NOMO-1 (cell line): ENCODE measurements around the gene ATP5MC2.
"Not testable (repeated sequence)": the region's sequence is repeated elsewhere in the genome, so short reads cannot be mapped to it uniquely, and the experiment has no call there.

ENCODE experiments used
- DNase-seq, 2 experiments: peaks; one replicate each; lab custom pipeline; 2025; ENCODE audit not compliant: unreplicated experiment in 2 of 2; lab: John Stamatoyannopoulos, UW

ATP5MC2 gene

GRCh38 chr12:53695152-53696145, 19.6 kb upstream of the ATP5MC2 start:
- no peak for DNase-seq

GRCh38 chr12:53694756-53695151, 18.9 kb upstream of the ATP5MC2 start:
- no peak for DNase-seq

GRCh38 chr12:53688134-53688533, 12.3 kb upstream of the ATP5MC2 start:
- no peak for DNase-seq

DNA sequence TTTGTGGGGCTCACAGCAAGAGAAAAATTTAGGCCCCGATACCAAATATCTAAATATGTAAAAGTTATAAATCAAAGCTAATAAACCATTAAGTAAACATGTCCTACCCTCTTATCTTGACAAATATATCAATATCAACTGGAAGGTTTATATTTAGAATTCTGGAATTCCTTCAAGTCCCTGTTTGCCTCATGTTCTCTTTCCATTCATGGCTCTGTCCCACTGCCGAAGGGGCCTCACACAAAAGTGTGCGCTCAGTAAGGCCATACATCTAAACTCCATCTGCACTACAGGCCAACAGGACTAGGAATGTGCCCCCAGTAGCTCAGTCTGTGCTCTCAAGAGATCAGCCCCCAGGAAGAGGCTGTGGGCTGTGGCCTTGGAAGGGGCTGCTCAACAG, 10.6 kb upstream of the ATP5MC2 start:
- DNase-seq, result no peak

- no peak for DNase-seq
Measured at GRCh38 chr12:53684654-53685220, 8.9 kb upstream of the ATP5MC2 start.

DNA sequence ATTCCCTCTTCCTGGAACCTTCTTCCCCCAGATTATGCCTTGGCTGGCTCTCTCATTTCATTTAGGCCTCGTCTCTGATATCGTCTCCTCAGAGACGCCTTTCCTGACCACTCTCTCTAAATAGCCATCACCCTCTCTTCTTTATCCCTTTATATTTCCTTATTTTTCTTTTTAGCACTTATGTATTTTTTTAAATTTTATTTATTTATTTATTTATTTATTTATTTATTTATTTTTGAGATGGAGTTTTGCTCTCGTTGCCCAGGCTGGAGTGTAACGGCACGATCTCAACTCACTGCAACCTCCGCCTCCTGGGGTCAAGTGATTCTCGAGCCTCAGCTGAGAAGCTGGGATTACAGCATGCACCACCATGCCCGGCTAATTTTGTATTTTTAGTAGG, 8.1 kb upstream of the ATP5MC2 start:
- DNase-seq, result no peak

DNA sequence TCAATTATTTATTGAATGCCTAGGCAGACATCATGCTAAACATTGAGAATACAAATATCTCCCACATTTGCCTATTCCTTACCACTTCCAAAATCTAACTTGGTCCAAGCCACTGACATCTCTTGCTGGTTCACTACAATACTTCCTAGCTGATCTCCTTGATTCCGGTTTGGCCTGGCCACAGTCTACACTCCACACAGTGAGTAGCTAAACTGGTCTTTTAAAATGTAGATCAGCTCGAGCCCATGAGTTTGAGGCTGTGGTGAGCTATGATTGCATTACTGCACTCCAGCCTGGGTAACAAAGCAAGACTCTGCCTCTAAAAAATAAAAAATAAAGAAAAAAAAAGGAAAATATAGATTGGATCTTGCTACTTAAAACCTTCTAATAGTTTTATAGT, 7.6 kb upstream of the ATP5MC2 start:
- no peak for DNase-seq

- not testable (repeated sequence) for DNase-seq
Measured at GRCh38 chr12:53680061-53680460, 4.2 kb upstream of the ATP5MC2 start.

DNA sequence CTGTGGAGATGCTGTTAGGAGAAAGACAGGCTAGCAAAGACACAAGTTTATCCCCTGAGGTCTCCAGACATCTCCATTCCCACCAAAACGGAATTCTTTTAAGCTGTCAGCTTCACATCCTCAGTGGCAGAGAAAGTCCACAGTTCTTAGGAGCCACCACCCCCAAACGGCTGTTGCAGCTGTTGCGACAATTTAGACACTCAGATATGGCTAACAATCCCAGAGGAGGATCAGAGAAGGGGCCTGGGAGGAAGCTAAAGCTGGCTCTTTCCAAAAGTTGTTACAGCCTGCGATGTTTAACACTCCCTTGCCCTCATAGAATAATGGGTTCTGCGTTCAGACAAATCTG, 1.9 kb upstream of the ATP5MC2 start:
- DNase-seq, result no peak

GRCh38 chr12:53677016-53677799, 1.3 kb upstream of the ATP5MC2 start:
- DNase-seq, result no peak

DNA sequence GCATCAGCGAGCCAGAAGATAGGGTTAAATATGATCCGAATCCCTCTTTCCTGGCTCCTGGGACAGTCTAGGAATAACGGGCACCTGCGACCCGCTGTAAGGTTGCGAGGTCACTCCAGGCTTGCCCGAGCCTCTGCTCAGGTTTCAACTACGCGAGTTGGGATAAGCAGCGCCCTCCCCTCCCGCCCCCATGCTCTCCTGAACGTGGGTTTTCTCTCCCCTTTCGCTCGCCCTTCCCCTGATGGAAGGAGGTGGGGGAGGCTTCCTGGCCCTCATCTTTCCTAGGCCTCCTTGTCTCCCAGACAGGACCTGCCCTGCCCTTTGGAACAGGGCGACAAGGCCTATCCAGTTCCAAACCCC, 753 bp upstream of the ATP5MC2 start:
- no peak for DNase-seq

- DNase-seq, result no peak
Measured at GRCh38 chr12:53674977-53675700, 744 bp downstream of the ATP5MC2 start.

DNA sequence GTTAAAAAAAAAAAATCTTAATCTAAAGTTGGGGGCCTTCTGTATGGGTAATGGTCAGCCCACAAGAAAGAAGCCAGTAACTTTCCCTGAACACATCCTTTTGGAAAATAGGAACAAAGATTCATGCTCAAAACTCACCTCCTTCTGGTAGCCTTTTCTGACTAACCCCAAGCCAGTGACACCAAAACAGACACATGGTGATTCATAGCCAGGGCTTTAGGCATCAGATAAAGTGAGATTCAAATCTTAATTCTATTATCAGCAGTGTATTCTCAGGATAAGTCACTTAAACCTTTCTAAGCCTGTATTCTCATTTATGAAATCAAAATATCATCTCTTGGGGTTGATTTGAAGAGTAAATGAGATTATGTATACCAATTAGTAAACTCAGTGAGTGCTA, 4.9 kb downstream of the ATP5MC2 start:
- DNase-seq, result no peak

DNA sequence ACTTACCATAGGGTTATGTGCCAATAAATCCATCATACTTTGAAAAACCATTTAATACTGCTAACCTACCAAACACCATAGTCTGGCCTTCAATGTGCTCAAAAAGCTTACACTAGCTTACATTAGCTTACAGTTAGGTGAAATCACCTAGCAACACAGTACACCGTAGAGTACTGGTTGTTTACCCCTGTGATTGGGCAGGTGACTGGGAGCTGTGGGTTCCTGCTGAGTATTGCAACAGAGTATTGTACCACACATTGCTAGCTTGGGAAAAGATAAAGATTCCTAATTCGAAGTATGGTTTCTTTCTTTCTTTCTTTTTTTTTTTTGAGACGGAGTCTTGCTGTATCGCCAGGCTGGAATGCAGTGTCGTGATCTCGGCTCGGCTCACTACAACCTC, 5.6 kb downstream of the ATP5MC2 start:
- DNase-seq, result no peak

DNA sequence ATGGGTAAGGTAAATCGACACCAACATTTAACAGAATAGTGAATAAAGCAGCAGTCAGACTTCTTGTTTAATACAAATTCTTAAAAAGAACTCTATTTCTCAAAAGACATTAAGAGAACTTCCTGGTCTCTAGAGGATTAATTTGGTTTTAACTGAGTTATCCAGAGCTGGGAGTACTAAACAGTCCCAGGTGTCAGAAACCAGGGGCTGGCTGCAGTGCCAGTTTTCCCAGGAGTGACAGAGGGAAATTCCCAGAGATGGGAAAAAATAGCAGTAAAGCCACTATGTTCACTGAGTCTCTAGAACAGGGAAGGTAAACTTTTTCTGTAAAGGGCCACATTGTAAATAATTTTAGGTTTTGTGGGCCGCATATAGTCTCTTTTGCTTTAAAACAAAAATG, 8.8 kb downstream of the ATP5MC2 start:
- no peak for DNase-seq

DNA sequence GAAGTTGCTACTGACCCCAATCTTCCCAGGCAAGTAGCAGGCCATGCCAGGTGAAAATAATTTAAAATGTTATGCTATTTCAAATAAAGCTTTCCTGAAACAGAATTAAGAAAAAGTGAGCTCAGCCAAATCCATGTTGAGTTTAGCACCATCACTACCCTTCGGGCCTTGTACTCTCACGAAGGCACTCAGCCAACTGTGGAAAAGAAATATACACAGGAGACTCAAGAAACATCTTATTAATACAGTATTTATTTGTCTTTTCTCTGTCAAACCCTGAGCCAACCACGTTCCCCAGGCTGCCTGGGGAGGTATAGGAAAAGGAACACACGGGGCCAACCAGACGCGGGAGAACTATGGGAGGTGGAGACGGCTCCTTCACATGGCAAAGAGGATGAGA, 10.9 kb downstream of the ATP5MC2 start:
- DNase-seq, result no peak

DNA sequence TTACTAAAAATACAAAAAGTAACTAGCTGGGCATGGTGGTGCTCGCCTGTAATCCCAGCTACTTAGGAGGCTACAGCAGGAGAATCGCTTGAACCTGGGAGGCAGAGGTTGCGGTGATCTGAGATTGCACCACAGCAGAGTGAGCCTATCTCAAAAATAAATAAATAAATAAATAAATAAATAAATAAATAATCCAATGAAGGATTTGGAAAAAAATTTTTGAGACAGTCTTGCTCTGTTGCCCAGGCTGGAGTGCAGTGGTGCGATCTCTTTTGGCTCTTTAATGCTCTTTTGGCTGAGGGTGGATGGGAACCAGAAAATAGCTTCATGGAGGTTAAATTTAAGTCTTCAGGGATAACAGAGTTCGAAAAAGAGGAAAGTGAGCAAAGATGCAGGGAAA, 11.7 kb downstream of the ATP5MC2 start:
- DNase-seq, result no peak

GRCh38 chr12:53660041-53660440, 15.8 kb downstream of the ATP5MC2 start:
- DNase-seq, result no peak

GRCh38 chr12:53659571-53659981, 16.3 kb downstream of the ATP5MC2 start:
- no peak for DNase-seq

DNA sequence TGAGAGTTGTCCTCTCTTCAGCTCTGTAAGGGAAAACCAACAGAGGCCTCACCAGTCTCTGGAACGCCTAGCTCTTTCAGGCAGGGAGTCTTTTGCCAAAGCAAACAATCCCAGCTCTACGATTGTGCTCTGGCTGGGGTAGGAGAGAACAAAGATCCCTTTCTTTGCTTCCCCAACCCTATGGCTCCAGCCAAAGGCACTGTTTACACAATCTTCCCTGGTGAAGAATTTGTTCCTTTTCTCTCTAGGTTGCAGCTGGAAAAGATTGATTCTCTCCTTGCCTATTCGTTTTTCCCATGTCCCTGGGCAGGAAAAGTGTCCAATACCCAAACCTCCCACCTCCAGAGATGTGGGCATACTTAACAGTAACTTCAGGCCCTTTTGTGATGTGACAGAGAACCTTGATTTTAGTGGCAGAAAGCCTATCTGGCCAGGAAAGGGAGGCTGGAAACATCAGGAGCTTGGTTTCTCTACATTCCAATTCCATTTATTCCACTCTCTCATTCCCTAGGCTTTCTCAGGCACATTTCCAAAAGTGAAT, 16.8 kb downstream of the ATP5MC2 start:
- no peak for DNase-seq

- no peak for DNase-seq
Measured at GRCh38 chr12:53657041-53657440, 18.8 kb downstream of the ATP5MC2 start.
